Thyroid gland (tissue), 4 donors: Measurements from ENCODE around the gene TBC1D3B.
"Not testable (repeated sequence)": the region's sequence is repeated elsewhere in the genome, so short reads cannot be mapped to it uniquely, and the experiment has no call there.

Experiments
- POLR2A ChIP-seq, 2 donors: fragments of 450-650 bp; IDR thresholded peaks; one replicate each; pipeline ENCODE4 v1.6.1; 2017; ENCODE audit warnings: antibody characterized with exemption in 2 of 2, mild to moderate bottlenecking in 2 of 2, moderate library complexity in 1 of 2
- TF ChIP-seq, protein P1 (sequence below), 6 experiments: fragments of 200-600 bp in 3 of 6; fragments of 450-650 bp in 3 of 6; sonication (generic) in 3 of 6; IDR thresholded peaks; one replicate each; pipeline ENCODE4 v1.5.1; 2016 to 2019; ENCODE audit warnings: antibody characterized with exemption in 6 of 6, mild to moderate bottlenecking in 2 of 6, inconsistent platforms in 1 of 6, moderate library complexity in 1 of 6

DNA sequence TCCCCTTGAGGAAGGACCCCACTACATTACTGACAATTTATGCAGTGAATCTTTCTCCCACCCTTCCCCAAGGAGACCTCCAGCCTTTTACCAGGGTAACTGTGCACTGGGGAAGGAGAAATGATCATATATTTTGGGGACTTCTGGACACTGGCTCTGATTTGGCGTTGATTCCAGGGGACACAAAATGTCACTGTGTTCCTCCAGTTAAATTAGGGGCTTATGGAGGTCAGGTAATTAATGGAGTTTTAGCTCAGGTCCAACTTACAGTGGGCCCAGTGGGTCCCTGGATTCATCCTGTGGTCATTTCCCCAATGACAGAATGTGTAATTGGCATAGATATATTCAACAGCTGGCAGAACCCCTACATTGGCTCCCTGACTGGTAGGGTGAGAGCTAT lies 43.1 kb upstream of the TBC1D3B start:
- TF ChIP-seq, protein P1, sequence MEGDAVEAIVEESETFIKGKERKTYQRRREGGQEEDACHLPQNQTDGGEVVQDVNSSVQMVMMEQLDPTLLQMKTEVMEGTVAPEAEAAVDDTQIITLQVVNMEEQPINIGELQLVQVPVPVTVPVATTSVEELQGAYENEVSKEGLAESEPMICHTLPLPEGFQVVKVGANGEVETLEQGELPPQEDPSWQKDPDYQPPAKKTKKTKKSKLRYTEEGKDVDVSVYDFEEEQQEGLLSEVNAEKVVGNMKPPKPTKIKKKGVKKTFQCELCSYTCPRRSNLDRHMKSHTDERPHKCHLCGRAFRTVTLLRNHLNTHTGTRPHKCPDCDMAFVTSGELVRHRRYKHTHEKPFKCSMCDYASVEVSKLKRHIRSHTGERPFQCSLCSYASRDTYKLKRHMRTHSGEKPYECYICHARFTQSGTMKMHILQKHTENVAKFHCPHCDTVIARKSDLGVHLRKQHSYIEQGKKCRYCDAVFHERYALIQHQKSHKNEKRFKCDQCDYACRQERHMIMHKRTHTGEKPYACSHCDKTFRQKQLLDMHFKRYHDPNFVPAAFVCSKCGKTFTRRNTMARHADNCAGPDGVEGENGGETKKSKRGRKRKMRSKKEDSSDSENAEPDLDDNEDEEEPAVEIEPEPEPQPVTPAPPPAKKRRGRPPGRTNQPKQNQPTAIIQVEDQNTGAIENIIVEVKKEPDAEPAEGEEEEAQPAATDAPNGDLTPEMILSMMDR (IDR thresholded peaks at IDR 0.05): not testable (repeated sequence)
- TF ChIP-seq POLR2A (IDR thresholded peaks at IDR 0.05): not testable (repeated sequence)
